Prostate gland (tissue), 2 donors: ENCODE results near the gene WDFY4. TPM values are rescaled to one million over a fixed set of nuclear protein-coding genes. Genes with fewer than 3 reads are reported as not detected.

ENCODE experiments used
- DNase-seq: peaks from one replicate; pipeline ENCODE4 v3.0.0-alpha.2; 2019; ENCODE audit warnings: low spot score
- H3K27ac ChIP-seq, 2 donors: fragments of 200-600 bp; sonication (generic); 2 replicates each; pipeline ENCODE4 v1.5.1; 2017 to 2019
- H3K27me3 ChIP-seq: fragments of 200-600 bp; sonication (generic); replicated peaks from 2 replicates; pipeline ENCODE4 v1.5.1; 2019; ENCODE audit not compliant: insufficient read depth
- H3K36me3 ChIP-seq, 2 donors: fragments of 200-600 bp; sonication (generic); 1 replicate in 1 of 2; 2 replicates in 1 of 2; pipeline versions ENCODE4 v1.5.1 to v1.8.1; 2017 to 2019
- H3K4me1 ChIP-seq: fragments of 200-600 bp; sonication (generic); replicated peaks from 2 replicates; pipeline ENCODE4 v1.5.1; 2019
- H3K4me3 ChIP-seq, 2 donors: fragments of 200-600 bp; sonication (generic); 2 replicates each; pipeline ENCODE4 v1.5.1; 2017 to 2019
- H3K9me3 ChIP-seq: fragments of 200-600 bp; sonication (generic); 2 replicates; pipeline ENCODE4 v1.5.1; 2017
- CTCF ChIP-seq, 4 experiments: fragments of 200-600 bp in 2 of 4; fragments of 450-650 bp in 2 of 4; sonication (generic) in 2 of 4; IDR thresholded peaks; 1 replicate in 3 of 4; 2 replicates in 1 of 4; pipeline ENCODE4 v1.5.1; 2016 to 2019; ENCODE audit warnings: antibody characterized with exemption in 4 of 4, mild to moderate bottlenecking in 2 of 4, moderate library complexity in 2 of 4
- POLR2A ChIP-seq: fragments of 450-650 bp; IDR thresholded peaks from one replicate; pipeline ENCODE4 v1.6.1; 2016; ENCODE audit warnings: antibody characterized with exemption, mild to moderate bottlenecking
- POLR2AphosphoS5 ChIP-seq: sonication (generic); formaldehyde crosslinking; IDR thresholded peaks from one replicate; pipeline ENCODE4 v1.6.1; 2017; ENCODE audit warnings: antibody characterized with exemption
- WGBS: methylation state at CpG from one replicate; pipeline ENCODE4 v1.1.5; 2018; 5-methylcytosine and 5-hydroxymethylcytosine counted together
- intact Hi-C: fragments of 100-400 bp; cut with DNase I; formaldehyde crosslinking; loops from one replicate; pipeline ENCODE4 v1.14.2; 2022
- total RNA-seq, 2 donors: library from RNA; depleted of rRNA; stranded (reverse); fragments of >200 nt; gene quantifications; one replicate each; pipeline ENCODE4 v1.1.0, GENCODE V29; 2016

The WDFY4 gene
- total RNA-seq, 2 donors from 2014 or later = 0.59 to 5.7 TPM

- Histone ChIP-seq H3K4me1 (no peaks in the 10 kb centered on the region), H3K27ac (no peak overlapping the region), H3K36me3 (no peaks in the 10 kb centered on the region), H3K4me3 (no peak overlapping the region), H3K27me3 (no peaks in the 10 kb centered on the region), H3K9me3 (no peaks in the 10 kb centered on the region)
- 56% methylated on average over 5 of the region's 5 CpGs for WGBS
- intact Hi-C loops = no loop called here
- no peak for DNase-seq
- no peak for TF ChIP-seq POLR2AphosphoS5
- TF ChIP-seq CTCF (IDR thresholded peaks at IDR 0.05) = no peak
- no peak for TF ChIP-seq POLR2A
These were observed 805 bp upstream of the WDFY4 start for GRCh38 chr10:48683868-48684267.

- Histone ChIP-seq H3K4me1 (no peaks in the 10 kb centered on the region), H3K4me3 (no peak overlapping the region), H3K27me3 (no peaks in the 10 kb centered on the region), H3K36me3 (no peaks in the 10 kb centered on the region), H3K9me3 (no peaks in the 10 kb centered on the region), H3K27ac (no peak overlapping the region)
- intact Hi-C loops = no loop called here
- no peak for DNase-seq
- no peak for TF ChIP-seq CTCF (IDR thresholded peaks at IDR 0.05)
- no peak for TF ChIP-seq POLR2A
- 85% methylated on average over 6 of the region's 6 CpGs for WGBS
These were observed 246 bp upstream of the WDFY4 start for GRCh38 chr10:48684463-48684791.

GRCh38 chr10:48685731-48686130, 1.1 kb downstream of the WDFY4 start:
- 90% methylated on average over 6 of the region's 6 CpGs for WGBS
- Histone ChIP-seq H3K36me3 (no peaks in the 10 kb centered on the region), H3K4me1 (no peaks in the 10 kb centered on the region), H3K27me3 (no peaks in the 10 kb centered on the region), H3K27ac (no peak overlapping the region), H3K9me3 (no peaks in the 10 kb centered on the region), H3K4me3 (no peak overlapping the region)
- intact Hi-C loops = no loop called here
- TF ChIP-seq POLR2A (no peak), CTCF (IDR thresholded peaks at IDR 0.05) (no peak), POLR2AphosphoS5 (no peak)
- no peak for DNase-seq

DNA sequence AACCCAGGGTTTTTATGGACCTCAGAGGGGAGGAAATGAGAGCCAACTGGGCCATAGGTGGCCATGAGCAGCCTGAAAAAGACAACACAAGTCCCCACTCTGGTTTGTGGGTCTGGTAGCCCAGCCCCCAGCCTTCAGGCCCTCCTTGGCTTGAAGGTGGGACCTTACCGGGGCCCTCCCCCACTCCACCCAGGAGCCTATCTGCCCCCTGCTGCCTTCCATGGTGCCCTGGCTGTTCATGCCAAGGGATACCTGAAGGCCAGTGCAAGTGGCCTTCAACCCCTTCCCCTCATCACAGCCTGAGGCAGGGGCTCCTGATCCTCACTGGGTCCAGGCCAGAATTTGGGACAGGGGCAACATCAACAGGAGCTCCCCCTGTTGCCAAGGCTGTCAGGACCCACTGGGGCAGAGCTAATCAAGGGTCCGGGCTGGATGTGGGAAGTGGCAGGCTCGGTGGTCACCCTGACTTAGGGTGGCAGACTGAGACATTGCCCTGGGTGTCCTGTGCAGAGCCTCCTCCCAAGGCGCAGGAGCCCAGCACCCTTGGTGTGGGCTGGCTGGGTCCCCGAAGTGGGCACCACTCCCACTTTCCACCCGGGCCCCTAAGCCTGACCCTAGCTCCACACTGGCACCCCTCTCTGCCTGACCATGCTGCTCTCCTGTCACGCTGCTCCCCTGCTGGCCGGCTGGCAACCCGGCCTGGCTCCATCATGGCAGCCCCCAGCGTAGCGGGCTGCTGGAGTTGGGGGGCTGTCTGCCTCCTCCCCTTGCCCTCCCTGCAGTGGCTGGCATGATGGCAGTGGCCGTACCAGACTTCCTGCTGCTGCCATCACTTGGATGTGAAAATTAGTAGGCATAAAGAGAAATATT, 6.4 kb downstream of the WDFY4 start:
- no peak overlapping the region for H3K27ac ChIP-seq
- TF ChIP-seq CTCF (IDR thresholded peaks at IDR 0.05) (no peak), POLR2A (no peak), POLR2AphosphoS5 (no peak)
- intact Hi-C loops = no loop called here
- H3K27me3 ChIP-seq = no peaks in the 10 kb centered on the region
- WGBS = 85% methylated on average over 11 of the region's 12 CpGs
- H3K4me1 ChIP-seq = no peaks in the 10 kb centered on the region
- no peaks in the 10 kb centered on the region for H3K9me3 ChIP-seq
- no peak for DNase-seq
- no peak overlapping the region for H3K4me3 ChIP-seq
- no peaks in the 10 kb centered on the region for H3K36me3 ChIP-seq

GRCh38 chr10:48691812-48692528, 7.3 kb downstream of the WDFY4 start:
- Histone ChIP-seq H3K27me3 (no peaks in the 10 kb centered on the region), H3K9me3 (no peaks in the 10 kb centered on the region), H3K27ac (no peak overlapping the region), H3K4me1 (no peaks in the 10 kb centered on the region), H3K36me3 (no peaks in the 10 kb centered on the region), H3K4me3 (no peak overlapping the region)
- no peak for TF ChIP-seq CTCF (IDR thresholded peaks at IDR 0.05)
- no peak for TF ChIP-seq POLR2AphosphoS5
- no peak for TF ChIP-seq POLR2A
- intact Hi-C loops = no loop called here
- 48% methylated on average over 8 of the region's 8 CpGs for WGBS
- DNase-seq = no peak
